Colonic mucosa (tissue), 4 donors: ENCODE measurements around the gene PLXDC2. TPM values are rescaled to one million over a fixed set of nuclear protein-coding genes. Genes with fewer than 3 reads are reported as not detected.

Experiments used
- DNase-seq: peaks from one replicate; pipeline ENCODE4 v3.0.0-alpha.2; 2020
- H3K27ac ChIP-seq: fragments of 200-600 bp; one replicate; pipeline ENCODE4 v1.8.0; 2021
- H3K27me3 ChIP-seq: fragments of 200-600 bp; one replicate; pipeline ENCODE4 v1.8.0; 2021
- H3K36me3 ChIP-seq: fragments of 200-600 bp; one replicate; pipeline ENCODE4 v1.8.0; 2021
- H3K4me1 ChIP-seq: fragments of 200-600 bp; one replicate; pipeline ENCODE4 v1.8.0; 2021; ENCODE audit warnings: mild to moderate bottlenecking
- H3K4me3 ChIP-seq: fragments of 200-600 bp; one replicate; pipeline ENCODE4 v1.8.0; 2021
- H3K9ac ChIP-seq, 2 donors: one replicate each; pipeline ENCODE4 v1.7.0; 2013; ENCODE audit warnings: control low read depth in 2 of 2, low read depth in 2 of 2, low read length in 2 of 2
- H3K9me3 ChIP-seq: fragments of 200-600 bp; one replicate; pipeline ENCODE4 v1.8.0; 2021
- CTCF ChIP-seq: fragments of 200-600 bp; IDR thresholded peaks from one replicate; pipeline ENCODE4 v1.8.0; 2022; ENCODE audit warnings: antibody characterized with exemption, mild to moderate bottlenecking
- intact Hi-C: fragments of 100-400 bp; cut with DNase I; formaldehyde crosslinking; loops from one replicate; pipeline ENCODE4 v1.14.1; 2022
- total RNA-seq, 2 donors: library from RNA; stranded (reverse); fragmentation: NEBNext Ultra II Directional in 1 of 2; extraction: Animal tissue kit (Norgen Biotek cat#: 25700) in 1 of 2; gene quantifications; one replicate each; pipeline ENCODE4 v1.2.1, GENCODE V29; 2021
- donor health status: healthy.
- donor health status: DM: no; HTN: no; CAD: no.
- donor health status: DM: no; HTN: no; CAD: no.

The PLXDC2 gene
- total RNA-seq, 2 donors from 2014 or later, result 12.5 to 22.4 TPM

- no peaks in the 10 kb centered on the region for H3K9me3 ChIP-seq
- intact Hi-C loops, result loop anchor here (5.0 to 10.0 kb wide), 2 partner anchors 277 to 950 kb away; no protein-coding TSS in a partner anchor
- TF ChIP-seq CTCF, result no peak
These were observed 1.0 kb upstream of the PLXDC2 start for GRCh38 chr10:19815036-19815730.

GRCh38 chr10:19815731-19816410 is 361 bp upstream of the PLXDC2 start:
- Histone ChIP-seq H3K4me1 (peaks cover 4% of the 10 kb centered on the region), H3K9me3 (no peaks in the 10 kb centered on the region), H3K4me3 (peak overlapping the region; percentile 68), H3K27ac (peak overlapping the region; percentile 89), H3K36me3 (no peaks in the 10 kb centered on the region), H3K27me3 (no peaks in the 10 kb centered on the region), H3K9ac (peak overlapping the region; percentile 63 to 73)
- peak; percentile 77 for DNase-seq
- TF ChIP-seq CTCF, result no peak
- intact Hi-C loops, result loop anchor here (5.0 to 10.0 kb wide), 2 partner anchors 276 to 949 kb away; no protein-coding TSS in a partner anchor

More at GRCh38 chr10:19815036-19815730, 1.0 kb upstream of the PLXDC2 start:
- Histone ChIP-seq H3K9ac (peak overlapping the region; percentile 63 to 73), H3K27me3 (no peaks in the 10 kb centered on the region), H3K36me3 (no peaks in the 10 kb centered on the region), H3K4me1 (peaks cover 4% of the 10 kb centered on the region), H3K4me3 (peak overlapping the region; percentile 68), H3K27ac (peak overlapping the region; percentile 89)
- DNase-seq, result peak; percentile 45

GRCh38 chr10:19817231-19817933 is 1.1 kb downstream of the PLXDC2 start:
- Histone ChIP-seq H3K9ac (peak overlapping the region; percentile 57 to 85), H3K9me3 (no peaks in the 10 kb centered on the region), H3K36me3 (no peaks in the 10 kb centered on the region), H3K4me1 (peaks cover 4% of the 10 kb centered on the region), H3K4me3 (peak overlapping the region; percentile 68), H3K27me3 (no peaks in the 10 kb centered on the region), H3K27ac (peak overlapping the region; percentile 89)
- intact Hi-C loops, result loop anchor here (5.0 to 10.0 kb wide), 2 partner anchors 275 to 947 kb away; no protein-coding TSS in a partner anchor
- no peak for TF ChIP-seq CTCF
- DNase-seq, result peak; percentile 65

- Histone ChIP-seq H3K9ac (peak overlapping the region in 1 of 2 donors; percentile 1), H3K4me1 (peaks cover 4% of the 10 kb centered on the region), H3K27ac (no peak overlapping the region), H3K36me3 (no peaks in the 10 kb centered on the region), H3K4me3 (no peak overlapping the region), H3K9me3 (no peaks in the 10 kb centered on the region), H3K27me3 (no peaks in the 10 kb centered on the region)
- DNase-seq, result no peak
- TF ChIP-seq CTCF, result no peak
- intact Hi-C loops, result loop anchor here (5.0 to 10.0 kb wide), 2 partner anchors 273 to 946 kb away; no protein-coding TSS in a partner anchor
These were observed 2.6 kb downstream of the PLXDC2 start for GRCh38 chr10:19818876-19819275.

GRCh38 chr10:19819419-19820033 is 3.3 kb downstream of the PLXDC2 start:
- TF ChIP-seq CTCF, result peak; percentile 84
- Histone ChIP-seq H3K27me3 (no peaks in the 10 kb centered on the region), H3K4me1 (peaks cover 4% of the 10 kb centered on the region), H3K4me3 (no peak overlapping the region), H3K9ac (no peak overlapping the region), H3K9me3 (no peaks in the 10 kb centered on the region), H3K36me3 (no peaks in the 10 kb centered on the region), H3K27ac (no peak overlapping the region)
- intact Hi-C loops, result loop anchor here (5.0 to 10.0 kb wide), 3 partner anchors 185 to 945 kb away; no protein-coding TSS in a partner anchor
- DNase-seq, result peak; percentile 71
